Astrocyte of the spinal cord (primary cell): ENCODE data around the gene TSC1.

Experiments used
- DNase-seq: peaks from one replicate; pipeline ENCODE4 v3.0.0; 2011; ENCODE audit warnings: low read depth, low spot score
- H3K4me3 ChIP-seq: 2 replicates; pipeline ENCODE4 v1.5.1; 2011; ENCODE audit warnings: low read depth, mild to moderate bottlenecking, low read length, moderate library complexity
- in situ Hi-C: cut with HindIII; loops from 2 replicates; pipeline ENCODE4 v1.10.0; 2017; ENCODE audit warnings: low sequenced_read_pairs
- TF ChIP-seq, protein P1 (sequence below): IDR thresholded peaks from 2 replicates; pipeline ENCODE4 v1.5.1; 2012; ENCODE audit warnings: low read depth, mild to moderate bottlenecking, low read length, inconsistent platforms

The TSC1 gene

DNA sequence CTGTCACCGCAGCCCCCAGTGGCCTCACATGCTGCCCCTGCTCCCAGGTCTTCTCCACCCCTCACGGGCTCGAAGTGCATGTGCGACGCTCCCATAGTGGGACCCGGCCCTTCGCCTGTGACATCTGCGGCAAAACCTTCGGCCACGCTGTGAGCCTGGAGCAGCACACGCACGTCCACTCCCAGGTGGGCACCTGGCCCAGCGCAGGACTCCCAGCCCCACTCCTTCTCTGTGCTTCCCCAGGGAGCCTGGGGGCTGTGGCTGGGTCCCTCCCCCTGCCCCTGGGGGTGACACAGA is 44.5 kb upstream of the TSC1 start:
- in situ Hi-C loops: no loop called here
- TF ChIP-seq, protein P1, sequence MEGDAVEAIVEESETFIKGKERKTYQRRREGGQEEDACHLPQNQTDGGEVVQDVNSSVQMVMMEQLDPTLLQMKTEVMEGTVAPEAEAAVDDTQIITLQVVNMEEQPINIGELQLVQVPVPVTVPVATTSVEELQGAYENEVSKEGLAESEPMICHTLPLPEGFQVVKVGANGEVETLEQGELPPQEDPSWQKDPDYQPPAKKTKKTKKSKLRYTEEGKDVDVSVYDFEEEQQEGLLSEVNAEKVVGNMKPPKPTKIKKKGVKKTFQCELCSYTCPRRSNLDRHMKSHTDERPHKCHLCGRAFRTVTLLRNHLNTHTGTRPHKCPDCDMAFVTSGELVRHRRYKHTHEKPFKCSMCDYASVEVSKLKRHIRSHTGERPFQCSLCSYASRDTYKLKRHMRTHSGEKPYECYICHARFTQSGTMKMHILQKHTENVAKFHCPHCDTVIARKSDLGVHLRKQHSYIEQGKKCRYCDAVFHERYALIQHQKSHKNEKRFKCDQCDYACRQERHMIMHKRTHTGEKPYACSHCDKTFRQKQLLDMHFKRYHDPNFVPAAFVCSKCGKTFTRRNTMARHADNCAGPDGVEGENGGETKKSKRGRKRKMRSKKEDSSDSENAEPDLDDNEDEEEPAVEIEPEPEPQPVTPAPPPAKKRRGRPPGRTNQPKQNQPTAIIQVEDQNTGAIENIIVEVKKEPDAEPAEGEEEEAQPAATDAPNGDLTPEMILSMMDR: no peak
- no peak overlapping the region for H3K4me3 ChIP-seq
- no peak for DNase-seq

DNA sequence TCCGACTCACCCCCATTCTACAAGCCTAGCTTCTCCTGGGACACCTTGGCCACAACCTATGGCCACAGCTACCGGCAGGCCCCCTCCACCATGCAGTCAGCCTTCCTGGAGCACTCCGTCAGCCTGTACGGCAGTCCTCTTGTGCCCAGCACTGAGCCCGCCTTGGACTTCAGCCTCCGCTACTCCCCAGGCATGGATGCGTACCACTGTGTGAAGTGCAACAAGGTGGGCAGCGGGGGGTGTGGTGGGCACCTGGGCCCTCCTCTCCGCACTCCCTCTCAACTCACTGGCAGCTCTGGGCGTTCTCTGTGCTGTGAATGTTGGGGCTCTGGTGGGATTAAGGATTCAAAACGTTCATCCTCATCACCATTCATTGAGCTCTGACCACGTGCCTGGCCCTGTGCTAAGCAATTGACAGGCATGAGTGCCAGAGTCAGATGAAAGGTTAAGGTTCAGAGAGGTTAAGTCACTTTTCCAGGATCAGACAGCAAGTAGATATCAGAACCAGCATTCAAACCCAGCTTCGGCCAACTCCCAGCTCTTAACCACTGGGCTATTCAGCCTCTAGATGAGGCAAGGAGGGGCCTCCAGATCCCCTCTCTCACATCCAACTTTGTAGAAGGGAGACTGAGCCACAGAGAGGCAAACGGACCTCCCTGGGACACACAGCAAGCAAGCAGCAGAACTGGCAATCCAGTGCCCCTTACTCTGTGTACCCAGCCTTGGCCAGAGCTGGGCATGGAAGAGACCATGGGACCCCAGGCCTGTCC is 44.0 kb upstream of the TSC1 start:
- no peak overlapping the region for H3K4me3 ChIP-seq
- in situ Hi-C loops: no loop called here
- TF ChIP-seq, protein P1: no peak
- DNase-seq: no peak

DNA sequence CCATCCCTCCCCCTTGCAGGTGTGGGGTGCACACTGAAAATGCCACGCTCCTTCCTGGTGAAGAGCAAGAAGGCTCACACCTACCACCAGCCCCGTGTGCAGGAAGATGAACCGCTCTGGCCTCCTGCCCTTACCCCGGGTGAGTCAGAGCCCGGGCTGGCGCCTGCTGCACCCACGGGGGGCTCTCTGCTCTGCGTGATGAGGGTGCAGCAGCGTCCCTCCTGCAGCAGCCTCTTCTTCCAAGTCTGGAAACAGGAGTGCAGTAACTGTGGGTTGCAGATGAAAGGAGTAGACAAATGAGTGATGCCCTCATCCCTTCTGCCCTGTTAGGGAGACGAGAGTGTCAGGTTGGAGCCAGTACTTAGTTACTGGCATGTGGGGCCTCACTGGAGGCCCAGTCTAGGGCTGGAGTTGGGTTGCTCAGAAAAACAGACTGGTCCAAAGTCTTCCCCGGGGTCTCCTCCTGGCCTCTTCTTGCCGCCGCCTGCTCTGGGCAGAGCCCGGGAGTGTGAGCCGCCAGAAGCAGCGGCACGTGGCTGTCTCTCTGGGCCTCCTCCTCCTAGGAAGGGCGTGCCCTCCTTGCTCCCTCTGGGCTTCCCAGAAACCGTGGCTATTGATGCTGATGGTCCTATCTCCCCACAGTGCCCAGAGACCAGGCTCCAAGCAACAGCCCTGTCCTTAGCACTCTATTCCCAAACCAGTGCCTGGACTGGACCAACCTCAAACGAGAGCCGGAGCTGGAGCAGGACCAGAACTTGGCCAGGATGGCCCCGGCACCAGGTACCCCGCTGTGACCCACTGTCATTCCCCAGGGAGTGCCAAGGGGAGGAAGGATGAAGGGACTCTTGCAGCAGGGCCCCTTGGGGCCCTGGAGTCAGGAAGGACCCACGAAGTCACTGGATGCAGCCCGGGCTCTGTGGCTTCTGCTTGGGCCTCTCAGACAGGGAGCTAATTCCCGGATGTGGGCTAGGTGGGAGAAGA is 42.5 kb upstream of the TSC1 start:
- no peak for DNase-seq

DNA sequence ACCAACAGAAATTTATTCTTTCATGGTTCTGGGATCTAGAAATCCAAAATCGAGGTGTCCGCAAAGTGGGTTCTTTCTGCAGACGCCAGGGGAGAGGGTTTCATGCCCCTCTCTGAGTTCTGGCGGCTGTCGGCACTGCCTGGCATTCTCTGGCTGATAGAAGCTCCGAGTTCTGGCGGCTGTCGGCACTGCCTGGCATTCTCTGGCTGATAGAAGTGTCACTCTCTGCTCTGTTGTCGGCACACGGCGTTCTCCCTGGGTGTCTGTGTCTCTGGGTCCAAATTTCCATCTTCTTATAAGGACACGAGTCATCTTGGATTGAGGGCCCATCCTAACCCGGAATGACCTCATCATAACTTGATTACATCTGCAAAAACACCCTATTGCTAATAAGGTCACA is 41.7 kb upstream of the TSC1 start:
- DNase-seq: no peak
- in situ Hi-C loops: no loop called here
- H3K4me3 ChIP-seq: no peak overlapping the region
- TF ChIP-seq, protein P1: no peak

More for the DNA sequence above, 42.5 kb upstream of the TSC1 start:
- H3K4me3 ChIP-seq: no peak overlapping the region
- TF ChIP-seq, protein P1: no peak
- in situ Hi-C loops: no loop called here

DNA sequence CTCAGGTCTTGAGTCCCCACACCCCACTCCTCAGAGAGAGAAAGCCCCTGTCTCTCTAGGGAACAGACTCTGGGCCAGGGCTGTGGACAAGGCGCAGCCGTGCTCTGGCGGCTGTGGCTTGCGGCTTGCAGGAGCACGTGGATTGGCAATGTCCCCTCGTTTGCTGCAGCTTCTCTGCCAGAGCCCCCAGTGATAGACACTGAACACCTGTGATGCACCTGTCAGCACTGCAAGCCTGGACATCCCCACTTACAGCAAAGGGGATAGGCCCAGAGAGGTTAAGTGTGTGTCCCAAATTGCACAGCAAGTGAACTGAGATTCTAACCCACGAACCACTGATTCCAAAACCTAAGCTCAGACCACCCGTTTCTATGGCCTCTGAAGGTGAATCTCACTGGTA is 41.1 kb upstream of the TSC1 start:
- TF ChIP-seq, protein P1: no peak
- DNase-seq: no peak
- no peak overlapping the region for H3K4me3 ChIP-seq
- in situ Hi-C loops: no loop called here

DNA sequence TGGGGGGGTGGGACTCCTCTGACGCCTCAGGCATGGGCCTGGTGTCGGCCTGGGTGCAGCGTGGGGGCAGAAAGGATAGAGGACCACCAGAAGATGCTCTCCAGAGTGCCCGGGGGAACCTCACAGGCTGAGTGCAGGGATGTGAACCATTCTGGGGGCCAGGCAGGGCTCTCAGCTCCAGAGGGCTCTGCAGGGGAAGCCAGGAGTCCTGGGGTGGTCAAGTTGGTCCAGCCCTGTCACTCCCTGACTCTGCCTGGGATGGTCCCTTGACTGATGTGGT is 40.6 kb upstream of the TSC1 start:
- DNase-seq: no peak
- H3K4me3 ChIP-seq: no peak overlapping the region
- in situ Hi-C loops: no loop called here
- TF ChIP-seq, protein P1: no peak
